Measurements from ENCODE around the gene MRPL41.

The MRPL41 gene

GRCh38 chr9:137583957-137584356, 32.3 kb downstream of the MRPL41 start:
- Histone ChIP-seq H3K4me1 (ENCODE audit: control insufficient read depth, low read depth, low read length) (no peaks in the 10 kb centered on the region), H3K18ac (ENCODE audit: low read length) (no peak overlapping the region), H2BK5ac (ENCODE audit: low read length) (no peak overlapping the region), H4K8ac (ENCODE audit: low read depth, low read length) (no peak overlapping the region), H3K79me1 (ENCODE audit: low read length) (peaks cover 12% of the 10 kb centered on the region), H3K23ac (ENCODE audit: low read length) (no peak overlapping the region), H3K36me3 (ENCODE audit: control insufficient read depth, insufficient read depth, low read length) (peaks cover 23% of the 10 kb centered on the region), H3K9ac (ENCODE audit: low read length) (no peak overlapping the region), H2BK120ac (ENCODE audit: low read depth, low read length) (no peak overlapping the region), H3K27me3 (ENCODE audit: insufficient read depth, low read length, poor library complexity) (no peaks in the 10 kb centered on the region), H3K56ac (ENCODE audit: low read length) (no peak overlapping the region), H3K4me3 (ENCODE audit: low read length) (no peak overlapping the region), H3K4ac (ENCODE audit: low read depth, low read length) (no peak overlapping the region), H3K4me2 (ENCODE audit: low read length) (no peak overlapping the region), H4K5ac (ENCODE audit: low read length) (no peak overlapping the region), H2BK15ac (replicated peaks; ENCODE audit: low read depth) (no peak overlapping the region), H3K27ac (ENCODE audit: low read depth, low read length) (no peak overlapping the region), H3K79me2 (ENCODE audit: control insufficient read depth, insufficient read depth, low read length) (peaks cover 5% of the 10 kb centered on the region), H2AK5ac (ENCODE audit: low read length) (no peak overlapping the region)
- WGBS (ENCODE audit: extremely low coverage, insufficient coverage, low lambda C conversion rate): no CpG with 5 or more reads among the region's 8 CpGs
- no peak for DNase-seq

- Histone ChIP-seq H3K4ac (ENCODE audit: low read depth, low read length) (no peak overlapping the region), H3K9ac (ENCODE audit: low read length) (no peak overlapping the region), H3K23ac (ENCODE audit: low read length) (no peak overlapping the region), H3K79me2 (ENCODE audit: control insufficient read depth, insufficient read depth, low read length) (peaks cover 12% of the 10 kb centered on the region), H3K18ac (ENCODE audit: low read length) (no peak overlapping the region), H3K56ac (ENCODE audit: low read length) (no peak overlapping the region), H3K4me3 (ENCODE audit: low read length) (no peak overlapping the region), H2BK5ac (ENCODE audit: low read length) (no peak overlapping the region), H3K4me1 (ENCODE audit: control insufficient read depth, low read depth, low read length) (no peaks in the 10 kb centered on the region), H2BK120ac (ENCODE audit: low read depth, low read length) (no peak overlapping the region), H3K36me3 (ENCODE audit: control insufficient read depth, insufficient read depth, low read length) (peaks cover 23% of the 10 kb centered on the region), H3K27ac (ENCODE audit: low read depth, low read length) (no peak overlapping the region), H2BK15ac (replicated peaks; ENCODE audit: low read depth) (no peak overlapping the region), H2AK5ac (ENCODE audit: low read length) (no peak overlapping the region), H3K27me3 (ENCODE audit: insufficient read depth, low read length, poor library complexity) (no peaks in the 10 kb centered on the region), H4K5ac (ENCODE audit: low read length) (no peak overlapping the region), H3K79me1 (ENCODE audit: low read length) (peaks cover 19% of the 10 kb centered on the region), H4K8ac (ENCODE audit: low read depth, low read length) (no peak overlapping the region), H3K4me2 (ENCODE audit: low read length) (no peak overlapping the region)
- WGBS (ENCODE audit: extremely low coverage, insufficient coverage, low lambda C conversion rate): no CpG with 5 or more reads among the region's 14 CpGs
- DNase-seq: no peak
These were observed 35.2 kb downstream of the MRPL41 start for GRCh38 chr9:137586854-137587253.

GRCh38 chr9:137588311-137588710, 36.6 kb downstream of the MRPL41 start:
- Histone ChIP-seq H2BK120ac (ENCODE audit: low read depth, low read length) (no peak overlapping the region), H3K79me1 (ENCODE audit: low read length) (peaks cover 17% of the 10 kb centered on the region), H3K4me1 (ENCODE audit: control insufficient read depth, low read depth, low read length) (no peaks in the 10 kb centered on the region), H3K36me3 (ENCODE audit: control insufficient read depth, insufficient read depth, low read length) (peaks cover 15% of the 10 kb centered on the region), H3K79me2 (ENCODE audit: control insufficient read depth, insufficient read depth, low read length) (peaks cover 12% of the 10 kb centered on the region), H3K4me2 (ENCODE audit: low read length) (no peak overlapping the region), H3K27ac (ENCODE audit: low read depth, low read length) (no peak overlapping the region), H3K56ac (ENCODE audit: low read length) (no peak overlapping the region), H4K8ac (ENCODE audit: low read depth, low read length) (no peak overlapping the region), H3K27me3 (ENCODE audit: insufficient read depth, low read length, poor library complexity) (no peaks in the 10 kb centered on the region), H4K5ac (ENCODE audit: low read length) (no peak overlapping the region), H2BK5ac (ENCODE audit: low read length) (no peak overlapping the region), H3K4ac (ENCODE audit: low read depth, low read length) (no peak overlapping the region), H3K23ac (ENCODE audit: low read length) (no peak overlapping the region), H3K9ac (ENCODE audit: low read length) (no peak overlapping the region), H3K4me3 (ENCODE audit: low read length) (no peak overlapping the region), H2AK5ac (ENCODE audit: low read length) (no peak overlapping the region), H2BK15ac (replicated peaks; ENCODE audit: low read depth) (no peak overlapping the region), H3K18ac (ENCODE audit: low read length) (no peak overlapping the region)
- no CpG with 5 or more reads among the region's 13 CpGs for WGBS (ENCODE audit: extremely low coverage, insufficient coverage, low lambda C conversion rate)
- DNase-seq: no peak

- Histone ChIP-seq H3K4me1 (ENCODE audit: control insufficient read depth, low read depth, low read length) (no peaks in the 10 kb centered on the region), H2BK120ac (ENCODE audit: low read depth, low read length) (no peak overlapping the region), H3K27ac (ENCODE audit: low read depth, low read length) (no peak overlapping the region), H3K4me3 (ENCODE audit: low read length) (no peak overlapping the region), H3K36me3 (ENCODE audit: control insufficient read depth, insufficient read depth, low read length) (peaks cover 15% of the 10 kb centered on the region), H3K79me2 (ENCODE audit: control insufficient read depth, insufficient read depth, low read length) (peaks cover 12% of the 10 kb centered on the region), H2BK5ac (ENCODE audit: low read length) (no peak overlapping the region), H3K23ac (ENCODE audit: low read length) (no peak overlapping the region), H4K5ac (ENCODE audit: low read length) (no peak overlapping the region), H2AK5ac (ENCODE audit: low read length) (no peak overlapping the region), H3K18ac (ENCODE audit: low read length) (no peak overlapping the region), H3K4me2 (ENCODE audit: low read length) (no peak overlapping the region), H3K9ac (ENCODE audit: low read length) (peak overlapping the region; percentile 92), H2BK15ac (replicated peaks; ENCODE audit: low read depth) (no peak overlapping the region), H3K4ac (ENCODE audit: low read depth, low read length) (no peak overlapping the region), H3K56ac (ENCODE audit: low read length) (peak overlapping the region; percentile 42), H3K27me3 (ENCODE audit: insufficient read depth, low read length, poor library complexity) (no peaks in the 10 kb centered on the region), H4K8ac (ENCODE audit: low read depth, low read length) (no peak overlapping the region), H3K79me1 (ENCODE audit: low read length) (peaks cover 17% of the 10 kb centered on the region)
- WGBS (ENCODE audit: extremely low coverage, insufficient coverage, low lambda C conversion rate): no CpG with 5 or more reads among the region's 6 CpGs
- no peak for DNase-seq
These were observed 37.2 kb downstream of the MRPL41 start for GRCh38 chr9:137588891-137589290.

- Histone ChIP-seq H3K79me2 (ENCODE audit: control insufficient read depth, insufficient read depth, low read length) (peaks cover 12% of the 10 kb centered on the region), H3K79me1 (ENCODE audit: low read length) (peaks cover 17% of the 10 kb centered on the region), H2AK5ac (ENCODE audit: low read length) (no peak overlapping the region), H3K4me2 (ENCODE audit: low read length) (peak overlapping the region; percentile 92), H3K27me3 (ENCODE audit: insufficient read depth, low read length, poor library complexity) (no peaks in the 10 kb centered on the region), H4K5ac (ENCODE audit: low read length) (no peak overlapping the region), H3K36me3 (ENCODE audit: control insufficient read depth, insufficient read depth, low read length) (peaks cover 11% of the 10 kb centered on the region), H4K8ac (ENCODE audit: low read depth, low read length) (no peak overlapping the region), H3K23ac (ENCODE audit: low read length) (no peak overlapping the region), H3K56ac (ENCODE audit: low read length) (peak overlapping the region; percentile 94), H3K4ac (ENCODE audit: low read depth, low read length) (peak overlapping the region; percentile 8), H2BK15ac (replicated peaks; ENCODE audit: low read depth) (no peak overlapping the region), H3K18ac (ENCODE audit: low read length) (peak overlapping the region; percentile 11), H3K4me3 (ENCODE audit: low read length) (peak overlapping the region; percentile 77), H2BK120ac (ENCODE audit: low read depth, low read length) (no peak overlapping the region), H3K4me1 (ENCODE audit: control insufficient read depth, low read depth, low read length) (no peaks in the 10 kb centered on the region), H3K27ac (ENCODE audit: low read depth, low read length) (no peak overlapping the region), H3K9ac (ENCODE audit: low read length) (peak overlapping the region; percentile 92), H2BK5ac (ENCODE audit: low read length) (no peak overlapping the region)
- no peak for DNase-seq
- WGBS (ENCODE audit: extremely low coverage, insufficient coverage, low lambda C conversion rate): no CpG with 5 or more reads among the region's 58 CpGs
These were observed 37.9 kb downstream of the MRPL41 start for GRCh38 chr9:137589441-137590122.

GRCh38 chr9:137590123-137590468, 38.4 kb downstream of the MRPL41 start:
- H3K27me3 ChIP-seq (ENCODE audit: insufficient read depth, low read length, poor library complexity): no peaks in the 10 kb centered on the region
- peak overlapping the region; percentile 6 for H3K4me2 ChIP-seq (ENCODE audit: low read length)
- peak overlapping the region; percentile 8 for H3K4ac ChIP-seq (ENCODE audit: low read depth, low read length)
- H3K56ac ChIP-seq (ENCODE audit: low read length): peak overlapping the region; percentile 94
- H3K4me1 ChIP-seq (ENCODE audit: control insufficient read depth, low read depth, low read length): no peaks in the 10 kb centered on the region
- H3K18ac ChIP-seq (ENCODE audit: low read length): peak overlapping the region; percentile 11
- H2BK5ac ChIP-seq (ENCODE audit: low read length): no peak overlapping the region
- H3K9ac ChIP-seq (ENCODE audit: low read length): peak overlapping the region; percentile 92
- H3K36me3 ChIP-seq (ENCODE audit: control insufficient read depth, insufficient read depth, low read length): peaks cover 11% of the 10 kb centered on the region
- peaks cover 12% of the 10 kb centered on the region for H3K79me2 ChIP-seq (ENCODE audit: control insufficient read depth, insufficient read depth, low read length)
- no CpG with 5 or more reads among the region's 61 CpGs for WGBS (ENCODE audit: extremely low coverage, insufficient coverage, low lambda C conversion rate)
- H2BK120ac ChIP-seq (ENCODE audit: low read depth, low read length): no peak overlapping the region
- no peak for DNase-seq
- H4K8ac ChIP-seq (ENCODE audit: low read depth, low read length): no peak overlapping the region
- H2AK5ac ChIP-seq (ENCODE audit: low read length): no peak overlapping the region
- no peak overlapping the region for H3K23ac ChIP-seq (ENCODE audit: low read length)
- no peak overlapping the region for H2BK15ac ChIP-seq (replicated peaks; ENCODE audit: low read depth)
- H3K27ac ChIP-seq (ENCODE audit: low read depth, low read length): no peak overlapping the region
- H4K5ac ChIP-seq (ENCODE audit: low read length): no peak overlapping the region
- peak overlapping the region; percentile 63 for H3K4me3 ChIP-seq (ENCODE audit: low read length)
- peaks cover 17% of the 10 kb centered on the region for H3K79me1 ChIP-seq (ENCODE audit: low read length)
